Left lung (tissue), 10 donors: ENCODE data around the gene DIPK1A. TPM values are rescaled to one million over a fixed set of nuclear protein-coding genes. Genes with fewer than 3 reads are reported as not detected.
A peak's percentile ranks its signal among the peaks of the same experiment; 100 is the strongest.

Source experiments
- ATAC-seq: fragments of 200-7000 bp; cut with Tn5 transposase; one replicate; pipeline ENCODE4 v1.9.1; 2020; ENCODE audit warnings: moderate library complexity
- DNase-seq, 4 donors: peaks; one replicate each; pipeline ENCODE4 v3.0.0-alpha.2; 2013 to 2020
- H3K27ac ChIP-seq, 2 donors: fragments of 200-600 bp; sonication (generic) in 1 of 2; one replicate each; pipeline versions ENCODE4 v1.5.0 to v1.8.0; 2020 to 2021
- H3K27me3 ChIP-seq, 2 donors: fragments of 200-600 bp; sonication (generic) in 1 of 2; one replicate each; pipeline versions ENCODE4 v1.5.0 to v1.8.0; 2020 to 2021
- H3K36me3 ChIP-seq, 2 donors: fragments of 200-600 bp; sonication (generic) in 1 of 2; one replicate each; pipeline versions ENCODE4 v1.5.0 to v1.8.0; 2020 to 2021
- H3K4me1 ChIP-seq, 2 donors: fragments of 200-600 bp; one replicate each; pipeline ENCODE4 v1.8.0; 2021
- H3K4me3 ChIP-seq, 2 donors: fragments of 200-600 bp; sonication (generic) in 1 of 2; one replicate each; pipeline versions ENCODE4 v1.5.0 to v1.8.0; 2020 to 2021; ENCODE audit warnings: mild to moderate bottlenecking in 1 of 2
- H3K9me3 ChIP-seq, 2 donors: fragments of 200-600 bp; sonication (generic) in 1 of 2; one replicate each; pipeline versions ENCODE4 v1.5.0 to v1.8.0; 2020 to 2021
- intact Hi-C, 2 donors: fragments of 100-400 bp; cut with DNase I; formaldehyde crosslinking; loops; one replicate each; pipeline versions ENCODE4 v1.11.2 to v1.14.2; 2022
- polyA plus RNA-seq, 6 donors: library from polyadenylated mRNA; unstranded; fragments of 120-200 nt; gene quantifications; one replicate each; pipeline ENCODE4 v1.2.1, GENCODE V29; 2013; ENCODE audit not compliant: insufficient read length in 6 of 6
- total RNA-seq, 2 donors: library from RNA; stranded (reverse); fragmentation: NEBNext Ultra II Directional; extraction: Animal tissue kit (Norgen Biotek cat#: 25700); gene quantifications; one replicate each; pipeline ENCODE4 v1.2.1, GENCODE V29; 2021
- TF ChIP-seq, protein P1 (sequence below), 2 donors: fragments of 200-600 bp; sonication (generic) in 1 of 2; IDR thresholded peaks; one replicate each; pipeline versions ENCODE4 v1.5.0 to v1.8.0; 2021; ENCODE audit warnings: antibody characterized with exemption in 2 of 2
- donor health status: DM: no; HTN: yes; CAD: no.
- donor health status: DM: no; HTN: no; CAD: no.

The DIPK1A gene
- total and polyA plus RNA-seq, 8 donors = 6.8 to 14.8 (median 10.2) TPM

DNA sequence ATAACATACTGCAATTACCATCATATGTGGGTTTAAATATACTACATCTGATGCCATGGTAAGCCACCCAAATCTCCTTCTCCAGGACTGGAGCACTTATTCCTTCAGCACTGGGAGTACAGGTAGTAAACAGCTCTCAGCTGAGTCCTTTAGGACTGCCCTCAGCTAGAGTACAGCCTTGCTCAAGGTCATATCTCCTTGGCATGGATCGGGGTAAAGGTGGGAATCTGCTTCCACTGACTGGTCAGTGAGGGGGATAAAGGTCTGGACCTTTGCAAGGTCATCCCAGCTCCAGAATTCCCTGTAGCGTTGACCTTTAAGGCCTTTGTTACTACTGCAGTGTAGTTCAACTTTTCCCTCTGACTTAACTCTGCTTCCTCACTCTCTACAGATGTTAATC, 90.7 kb downstream of the DIPK1A start:
- intact Hi-C loops = no loop called here
- DNase-seq (no peak), ATAC-seq (no peak)
- Histone ChIP-seq H3K9me3 (peaks cover 0 to 3% of the 10 kb centered on the region in 2 donors), H3K27ac (no peak overlapping the region), H3K4me1 (no peaks in the 10 kb centered on the region), H3K36me3 (no peaks in the 10 kb centered on the region), H3K4me3 (no peak overlapping the region), H3K27me3 (no peaks in the 10 kb centered on the region)
- TF ChIP-seq, protein P1, sequence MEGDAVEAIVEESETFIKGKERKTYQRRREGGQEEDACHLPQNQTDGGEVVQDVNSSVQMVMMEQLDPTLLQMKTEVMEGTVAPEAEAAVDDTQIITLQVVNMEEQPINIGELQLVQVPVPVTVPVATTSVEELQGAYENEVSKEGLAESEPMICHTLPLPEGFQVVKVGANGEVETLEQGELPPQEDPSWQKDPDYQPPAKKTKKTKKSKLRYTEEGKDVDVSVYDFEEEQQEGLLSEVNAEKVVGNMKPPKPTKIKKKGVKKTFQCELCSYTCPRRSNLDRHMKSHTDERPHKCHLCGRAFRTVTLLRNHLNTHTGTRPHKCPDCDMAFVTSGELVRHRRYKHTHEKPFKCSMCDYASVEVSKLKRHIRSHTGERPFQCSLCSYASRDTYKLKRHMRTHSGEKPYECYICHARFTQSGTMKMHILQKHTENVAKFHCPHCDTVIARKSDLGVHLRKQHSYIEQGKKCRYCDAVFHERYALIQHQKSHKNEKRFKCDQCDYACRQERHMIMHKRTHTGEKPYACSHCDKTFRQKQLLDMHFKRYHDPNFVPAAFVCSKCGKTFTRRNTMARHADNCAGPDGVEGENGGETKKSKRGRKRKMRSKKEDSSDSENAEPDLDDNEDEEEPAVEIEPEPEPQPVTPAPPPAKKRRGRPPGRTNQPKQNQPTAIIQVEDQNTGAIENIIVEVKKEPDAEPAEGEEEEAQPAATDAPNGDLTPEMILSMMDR (IDR thresholded peaks at IDR 0.05) = no peak

DNA sequence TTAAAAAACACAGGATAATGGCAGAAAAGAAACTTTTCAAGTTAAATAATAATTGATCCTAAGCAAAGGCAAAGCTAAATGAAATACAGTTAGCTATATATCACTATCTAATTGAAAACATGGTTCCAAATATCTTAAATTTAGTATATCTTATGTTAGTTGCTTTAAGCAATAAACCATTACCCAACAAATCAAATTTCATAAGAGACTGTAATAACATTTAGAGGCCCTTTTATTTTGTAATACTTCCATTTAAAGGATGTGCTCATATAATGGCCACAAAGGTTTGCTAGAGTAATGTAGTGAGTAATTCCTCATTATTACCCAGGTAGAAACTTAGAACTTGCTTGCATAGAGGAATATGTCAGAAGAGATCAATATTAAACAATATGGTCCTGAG, 97.1 kb downstream of the DIPK1A start:
- Histone ChIP-seq H3K4me3 (no peak overlapping the region), H3K27ac (no peak overlapping the region), H3K27me3 (no peaks in the 10 kb centered on the region), H3K9me3 (no peaks in the 10 kb centered on the region), H3K36me3 (no peaks in the 10 kb centered on the region), H3K4me1 (peaks cover 0 to 3% of the 10 kb centered on the region in 2 donors)
- DNase-seq = no peak
- intact Hi-C loops = no loop called here
- ATAC-seq = no peak
- TF ChIP-seq, protein P1 (IDR thresholded peaks at IDR 0.05) = no peak

DNA sequence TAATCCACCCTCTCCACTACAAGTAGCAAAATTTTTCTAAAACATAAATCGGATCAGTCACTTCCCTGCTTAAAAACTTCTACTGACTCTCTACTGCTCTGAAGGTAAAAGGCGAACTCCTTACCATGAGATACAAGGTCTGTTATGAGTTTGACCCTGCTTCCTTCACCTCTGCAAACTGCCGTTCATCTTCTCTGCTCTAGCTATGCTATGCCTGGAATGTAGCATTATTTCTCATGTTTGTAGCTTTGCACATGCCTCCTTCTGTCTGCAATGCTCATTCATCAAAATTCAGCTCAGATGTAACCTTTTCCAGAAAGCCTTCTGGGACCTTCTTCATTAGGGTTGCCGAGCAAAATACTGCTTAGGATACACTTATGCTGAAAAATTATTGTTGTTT, 98.7 kb downstream of the DIPK1A start:
- no peak for ATAC-seq

DNA sequence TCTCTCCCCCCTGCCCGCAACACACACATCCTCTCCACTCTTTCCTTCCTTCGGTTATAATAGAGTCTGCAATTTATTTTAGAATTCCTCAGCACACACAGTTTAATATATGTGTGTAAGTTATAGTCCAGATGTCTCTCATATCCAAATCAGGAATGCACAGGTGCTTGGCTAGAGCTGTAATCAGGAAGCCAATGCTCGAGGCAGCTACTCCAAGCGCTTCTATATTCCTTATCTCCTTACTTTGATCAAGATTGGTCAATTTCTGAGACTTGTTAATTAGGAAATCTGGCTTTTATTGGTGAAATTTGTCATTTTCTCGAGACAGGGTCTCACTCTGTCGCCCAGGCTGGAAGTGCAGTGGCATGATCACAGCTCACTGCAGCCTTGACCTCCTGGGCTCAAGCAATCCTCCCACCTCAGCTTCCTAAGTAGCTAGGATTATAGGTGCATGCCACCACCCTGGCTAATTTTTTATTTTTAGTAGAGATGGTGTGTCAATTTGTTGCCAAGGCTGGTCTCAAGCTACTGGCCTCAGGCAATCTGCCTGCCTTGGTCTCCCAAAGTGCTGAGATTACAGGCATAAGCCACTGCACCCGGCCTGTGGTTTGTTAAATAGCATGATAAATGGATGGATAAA, 101.7 kb downstream of the DIPK1A start:
- no peak for DNase-seq
- Histone ChIP-seq H3K27me3 (no peaks in the 10 kb centered on the region), H3K4me3 (peak overlapping the region in 1 of 2 donors; percentile 8), H3K27ac (no peak overlapping the region), H3K9me3 (peaks cover 0 to 3% of the 10 kb centered on the region in 2 donors), H3K4me1 (peaks cover 0 to 6% of the 10 kb centered on the region in 2 donors), H3K36me3 (no peaks in the 10 kb centered on the region)
- intact Hi-C loops = loop anchor here in 1 of 2 donors (1.0 kb wide), 1 partner anchor 135 kb away; no protein-coding TSS in a partner anchor
- ATAC-seq = peak; percentile 33
- TF ChIP-seq, protein P1 (IDR thresholded peaks at IDR 0.05) = no peak

More for the DNA sequence above, 98.7 kb downstream of the DIPK1A start:
- Histone ChIP-seq H3K27me3 (no peaks in the 10 kb centered on the region), H3K9me3 (no peaks in the 10 kb centered on the region), H3K4me3 (no peak overlapping the region), H3K27ac (no peak overlapping the region), H3K36me3 (no peaks in the 10 kb centered on the region), H3K4me1 (peaks cover 0 to 6% of the 10 kb centered on the region in 2 donors)
- DNase-seq = no peak
- TF ChIP-seq, protein P1 (IDR thresholded peaks at IDR 0.05) = no peak
- intact Hi-C loops = no loop called here

DNA sequence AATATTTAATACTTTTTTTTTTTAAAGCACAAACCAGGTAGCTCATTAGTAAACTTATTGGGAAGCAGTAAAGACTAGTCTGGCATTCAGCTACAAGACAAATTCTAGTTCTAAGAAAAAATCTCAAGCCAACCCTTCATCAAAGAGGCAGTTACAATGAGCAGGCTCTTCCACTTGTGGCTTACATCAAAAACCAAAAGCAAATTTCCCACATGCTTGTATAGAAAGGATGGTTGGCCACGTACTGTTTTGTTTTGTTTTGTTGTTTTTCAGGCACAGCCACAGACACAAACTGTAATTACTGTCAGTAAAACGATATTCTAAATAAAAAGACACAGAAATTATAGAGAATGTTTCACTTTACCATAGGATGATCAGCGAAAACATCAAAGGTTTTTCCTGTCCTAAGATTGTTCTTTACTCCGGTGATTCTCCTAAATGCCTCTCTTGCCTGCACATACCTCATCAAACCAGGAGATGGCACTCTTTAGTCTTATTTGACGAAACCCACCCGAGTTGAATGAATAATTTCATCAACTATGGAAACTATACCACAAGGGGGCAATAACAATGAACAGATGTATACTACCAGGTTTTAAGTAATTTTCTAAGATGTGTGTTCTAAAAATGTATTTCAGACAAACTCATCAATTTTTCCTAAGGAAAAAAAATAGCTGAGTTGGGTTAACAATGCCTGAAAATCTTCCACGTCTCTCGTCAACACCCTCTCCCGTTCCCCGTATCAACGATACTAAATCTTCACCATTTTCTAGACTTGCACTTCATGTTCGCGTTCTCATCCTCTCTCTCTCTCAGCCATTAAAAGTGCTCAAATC, 102.5 kb downstream of the DIPK1A start:
- no peaks in the 10 kb centered on the region for H3K27me3 ChIP-seq
- peaks cover 0 to 3% of the 10 kb centered on the region in 2 donors for H3K9me3 ChIP-seq
- peak in 2 of 4 donors; percentile 74 to 85 for DNase-seq
- ATAC-seq = peak; percentile 98
- peaks cover 0 to 11% of the 10 kb centered on the region in 2 donors for H3K4me1 ChIP-seq
- intact Hi-C loops = loop anchor here in 1 of 2 donors (1.0 kb wide), 1 partner anchor 136 kb away; no protein-coding TSS in a partner anchor
- H3K4me3 ChIP-seq = peak overlapping the region in 1 of 2 donors; percentile 8
- H3K27ac ChIP-seq = no peak overlapping the region
- TF ChIP-seq, protein P1 (IDR thresholded peaks at IDR 0.05) = peak; percentile 87 to 89
- no peaks in the 10 kb centered on the region for H3K36me3 ChIP-seq
